ENCODE data around the gene EPHA4. TPM values are rescaled to one million over a fixed set of nuclear protein-coding genes. Genes with fewer than 3 reads are reported as not detected.

The EPHA4 gene
- total RNA-seq, 4 donors from 2014 or later = 38.9 to 98.9 (median 68.0) TPM

DNA sequence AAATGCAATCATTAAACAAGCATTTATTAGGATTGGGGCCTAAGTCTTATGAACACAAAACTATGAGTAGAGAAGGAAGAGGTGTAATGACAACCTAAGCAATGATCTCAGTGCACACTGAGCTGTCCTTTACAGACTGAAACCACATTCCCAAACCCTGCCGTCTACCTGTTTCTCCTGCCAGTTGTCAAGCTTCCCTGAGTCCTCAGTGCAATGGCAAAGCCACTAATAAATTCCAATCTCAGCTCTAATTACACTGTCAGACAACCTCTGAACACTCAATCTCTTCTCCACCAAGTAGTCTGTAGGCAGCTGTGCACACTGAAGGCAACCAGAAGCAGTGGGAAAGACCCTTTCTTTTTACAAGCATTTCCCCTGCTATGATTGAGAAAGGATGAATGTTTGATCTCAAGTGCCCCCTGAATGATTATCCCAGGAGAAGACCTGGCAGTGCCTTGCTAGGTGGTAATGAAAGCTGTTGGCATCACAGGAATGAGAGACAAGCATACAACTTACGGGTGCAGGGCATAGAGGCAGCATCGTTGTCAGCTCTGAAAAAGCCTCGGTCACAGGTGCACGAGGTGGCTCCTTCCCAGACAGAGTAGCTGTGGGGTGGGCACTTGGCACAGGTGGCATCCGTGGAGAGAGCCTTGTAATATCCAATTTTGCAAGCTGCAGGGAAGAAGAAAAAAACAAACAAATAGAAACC is 71.4 kb downstream of the EPHA4 start:
- no peak overlapping the region for H3K4me3 ChIP-seq (replicated peaks in 1 of 3)
- H3K9me3 ChIP-seq = no peaks in the 10 kb centered on the region
- peaks cover 13 to 23% of the 10 kb centered on the region in 2 donors for H3K4me1 ChIP-seq
- 34 to 44% methylated on average over 6 of the region's 6 CpGs for WGBS, 2 donors
- H3K27me3 ChIP-seq = no peaks in the 10 kb centered on the region
- no peaks in the 10 kb centered on the region for H3K36me3 ChIP-seq
- intact Hi-C loops (cut with DNase I) = no loop called here
- H3K27ac ChIP-seq = peak overlapping the region; percentile 77 to 89 (median 86)
- DNase-seq = peak; percentile 53 to 71
- TF ChIP-seq POLR2A (IDR thresholded peaks at IDR 0.05) = peak in 1 of 2 donors; percentile 10
- TF ChIP-seq, protein P1, sequence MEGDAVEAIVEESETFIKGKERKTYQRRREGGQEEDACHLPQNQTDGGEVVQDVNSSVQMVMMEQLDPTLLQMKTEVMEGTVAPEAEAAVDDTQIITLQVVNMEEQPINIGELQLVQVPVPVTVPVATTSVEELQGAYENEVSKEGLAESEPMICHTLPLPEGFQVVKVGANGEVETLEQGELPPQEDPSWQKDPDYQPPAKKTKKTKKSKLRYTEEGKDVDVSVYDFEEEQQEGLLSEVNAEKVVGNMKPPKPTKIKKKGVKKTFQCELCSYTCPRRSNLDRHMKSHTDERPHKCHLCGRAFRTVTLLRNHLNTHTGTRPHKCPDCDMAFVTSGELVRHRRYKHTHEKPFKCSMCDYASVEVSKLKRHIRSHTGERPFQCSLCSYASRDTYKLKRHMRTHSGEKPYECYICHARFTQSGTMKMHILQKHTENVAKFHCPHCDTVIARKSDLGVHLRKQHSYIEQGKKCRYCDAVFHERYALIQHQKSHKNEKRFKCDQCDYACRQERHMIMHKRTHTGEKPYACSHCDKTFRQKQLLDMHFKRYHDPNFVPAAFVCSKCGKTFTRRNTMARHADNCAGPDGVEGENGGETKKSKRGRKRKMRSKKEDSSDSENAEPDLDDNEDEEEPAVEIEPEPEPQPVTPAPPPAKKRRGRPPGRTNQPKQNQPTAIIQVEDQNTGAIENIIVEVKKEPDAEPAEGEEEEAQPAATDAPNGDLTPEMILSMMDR (IDR thresholded peaks at IDR 0.05) = no peak

DNA sequence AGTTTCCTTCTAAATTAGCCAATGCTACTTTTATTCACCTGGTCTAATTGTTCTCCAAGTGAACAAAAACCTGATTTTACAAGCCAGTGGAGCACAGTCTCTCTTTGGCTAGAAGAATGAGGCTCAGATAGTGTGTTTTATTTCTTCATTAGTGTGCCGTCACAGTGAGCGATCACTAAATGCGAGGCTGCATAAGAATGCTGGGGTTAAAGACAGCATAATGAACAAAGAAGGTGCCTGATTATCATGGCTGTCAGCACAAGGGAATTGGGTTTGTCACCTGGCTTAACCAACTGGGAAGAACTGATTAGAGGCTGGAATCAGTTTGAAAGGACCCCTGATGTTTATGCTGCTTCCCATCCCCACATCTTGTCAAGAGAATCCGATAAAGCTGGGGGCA is 76.4 kb downstream of the EPHA4 start:
- 53 to 77% methylated on average over 4 of the region's 4 CpGs for WGBS, 2 donors
- no peak for DNase-seq
- H3K27me3 ChIP-seq = no peaks in the 10 kb centered on the region
- no peak overlapping the region for H3K4me3 ChIP-seq (replicated peaks in 1 of 3)
- H3K4me1 ChIP-seq = peaks cover 15 to 27% of the 10 kb centered on the region in 2 donors
- H3K27ac ChIP-seq = peak overlapping the region; percentile 2 to 56 (median 5)
- no peaks in the 10 kb centered on the region for H3K36me3 ChIP-seq
- TF ChIP-seq, protein P1 (IDR thresholded peaks at IDR 0.05) = no peak
- no peak for TF ChIP-seq POLR2A (IDR thresholded peaks at IDR 0.05)
- H3K9me3 ChIP-seq = no peaks in the 10 kb centered on the region
- intact Hi-C loops (cut with DNase I) = no loop called here

DNA sequence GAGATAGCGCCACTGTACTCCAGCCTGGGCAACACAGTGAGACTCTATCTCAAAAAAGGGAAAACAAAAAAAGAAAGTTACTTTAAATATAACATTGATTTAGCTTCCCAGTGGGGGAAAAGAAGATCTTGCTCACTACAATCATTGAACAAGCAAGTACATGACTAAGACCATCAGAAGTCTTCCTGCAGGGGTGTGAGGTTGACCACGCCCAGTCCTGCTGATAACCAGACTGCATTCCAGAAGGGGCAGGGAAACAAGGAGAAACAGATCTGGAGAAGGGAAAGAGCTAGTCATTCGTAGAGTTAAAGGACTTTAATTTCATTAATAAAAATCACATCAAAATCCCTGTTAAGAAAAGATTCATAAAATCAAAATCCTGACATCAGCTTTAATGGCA is 77.5 kb downstream of the EPHA4 start:
- no peak for DNase-seq
- H3K4me1 ChIP-seq = peaks cover 8 to 20% of the 10 kb centered on the region in 2 donors
- H3K27ac ChIP-seq = no peak overlapping the region
- no peak for TF ChIP-seq POLR2A (IDR thresholded peaks at IDR 0.05)
- TF ChIP-seq, protein P1 (IDR thresholded peaks at IDR 0.05) = no peak
- no peak overlapping the region for H3K4me3 ChIP-seq (replicated peaks in 1 of 3)
- H3K36me3 ChIP-seq = no peaks in the 10 kb centered on the region
- no peaks in the 10 kb centered on the region for H3K27me3 ChIP-seq
- WGBS, 2 donors = 71 to 97% methylated on average over 3 of the region's 3 CpGs
- no peaks in the 10 kb centered on the region for H3K9me3 ChIP-seq
- intact Hi-C loops (cut with DNase I) = no loop called here

DNA sequence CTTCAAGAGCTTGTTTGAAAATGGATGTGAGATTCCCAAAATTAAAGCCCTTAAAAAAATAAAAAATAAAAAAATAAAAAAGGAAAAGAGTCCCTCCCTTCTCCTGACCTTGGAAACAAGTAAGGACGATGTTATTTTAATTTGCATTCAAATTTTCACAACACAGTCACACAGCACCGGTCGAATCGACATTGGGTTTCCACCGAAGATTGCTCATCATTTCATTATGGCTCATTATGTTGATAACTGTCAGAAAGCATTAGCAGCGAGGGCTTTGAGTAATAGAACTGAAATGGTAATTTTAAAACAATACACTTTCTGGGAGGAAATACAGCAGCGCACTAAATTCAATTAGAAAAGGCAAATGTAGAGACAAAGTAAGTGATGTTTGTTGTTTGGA is 78.7 kb downstream of the EPHA4 start:
- H3K27ac ChIP-seq = no peak overlapping the region
- intact Hi-C loops (cut with DNase I) = no loop called here

DNA sequence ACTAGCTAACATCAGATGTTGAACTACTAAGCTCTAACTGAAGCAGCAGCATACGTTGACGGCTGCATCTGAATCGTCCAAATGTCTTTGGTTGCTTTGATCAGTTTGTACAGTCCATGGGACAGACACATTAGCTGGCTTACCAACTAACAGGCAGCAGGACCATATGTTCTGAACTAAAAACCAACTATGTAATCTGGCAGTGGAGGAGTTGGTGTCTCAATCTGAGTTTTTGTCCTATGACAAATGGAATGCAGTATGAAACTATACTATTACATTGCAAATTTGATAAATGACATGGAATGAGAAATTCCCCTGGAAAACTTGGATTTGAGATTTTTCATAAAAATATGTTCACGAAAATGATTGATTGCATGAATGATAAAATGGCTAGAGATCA is 79.5 kb downstream of the EPHA4 start:
- 91% methylated on average over 4 of the region's 4 CpGs for WGBS, 2 donors
- H3K9me3 ChIP-seq = no peaks in the 10 kb centered on the region
- no peak for TF ChIP-seq POLR2A (IDR thresholded peaks at IDR 0.05)
- TF ChIP-seq, protein P1 (IDR thresholded peaks at IDR 0.05) = no peak

More for the DNA sequence above, 78.7 kb downstream of the EPHA4 start:
- Histone ChIP-seq H3K4me1 (peaks cover 8 to 20% of the 10 kb centered on the region in 2 donors), H3K9me3 (no peaks in the 10 kb centered on the region), H3K27me3 (no peaks in the 10 kb centered on the region), H3K36me3 (no peaks in the 10 kb centered on the region), H3K4me3 (replicated peaks in 1 of 3) (no peak overlapping the region)
- DNase-seq = no peak
- TF ChIP-seq POLR2A (IDR thresholded peaks at IDR 0.05) = no peak
- TF ChIP-seq, protein P1 (IDR thresholded peaks at IDR 0.05) = no peak
- WGBS, 2 donors = 90 to 91% methylated on average over 7 of the region's 7 CpGs

More for the DNA sequence above, 79.5 kb downstream of the EPHA4 start:
- intact Hi-C loops (cut with DNase I) = no loop called here
- no peak for DNase-seq
- no peaks in the 10 kb centered on the region for H3K27me3 ChIP-seq
- H3K4me1 ChIP-seq = peaks cover 8 to 20% of the 10 kb centered on the region in 2 donors
- H3K4me3 ChIP-seq (replicated peaks in 1 of 3) = no peak overlapping the region
- H3K27ac ChIP-seq = no peak overlapping the region
- no peaks in the 10 kb centered on the region for H3K36me3 ChIP-seq

All from thyroid gland (tissue), 4 donors.